ENCODE measurements around the gene YAF2. TPM values are rescaled to one million over a fixed set of nuclear protein-coding genes. Genes with fewer than 3 reads are reported as not detected.
"Not testable (repeated sequence)": the region's sequence is repeated elsewhere in the genome, so short reads cannot be mapped to it uniquely, and the experiment has no call there.

Gene YAF2
- polyA plus RNA-seq, 1 donor from 2014 or later = 20.1 TPM

DNA sequence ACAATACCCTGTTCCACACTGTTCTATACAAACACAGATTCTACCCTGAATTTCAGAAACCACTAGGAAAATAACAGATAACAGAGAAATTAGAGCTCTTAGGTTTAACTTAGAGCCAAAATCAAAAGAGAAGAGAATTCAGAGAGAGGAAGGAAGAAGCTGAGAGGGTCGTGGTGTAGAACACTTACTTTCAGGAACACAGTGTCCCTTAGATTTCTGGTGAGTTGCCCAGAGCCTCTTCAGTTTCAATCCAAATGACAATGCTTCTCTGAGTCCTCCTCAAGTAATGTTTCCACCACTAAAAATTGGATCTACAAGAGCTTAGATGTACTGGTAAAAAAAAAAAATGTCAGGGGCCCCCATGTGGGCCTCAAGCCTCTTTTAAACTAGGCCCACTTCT lies 2.6 kb downstream of the YAF2 start:
- peak overlapping the region in 1 of 4 donors; percentile 75 for H3K4me3 Mint-ChIP-seq
- H3K36me3 Mint-ChIP-seq = peaks cover 4% of the 10 kb centered on the region
- peak overlapping the region; percentile 4 to 68 (median 18) for H3K27ac Mint-ChIP-seq
- no peaks in the 10 kb centered on the region for H3K27me3 Mint-ChIP-seq
- peaks cover 29 to 42% (median 39%) of the 10 kb centered on the region in 3 donors for H3K4me1 Mint-ChIP-seq
- no peaks in the 10 kb centered on the region for H3K9me3 Mint-ChIP-seq

DNA sequence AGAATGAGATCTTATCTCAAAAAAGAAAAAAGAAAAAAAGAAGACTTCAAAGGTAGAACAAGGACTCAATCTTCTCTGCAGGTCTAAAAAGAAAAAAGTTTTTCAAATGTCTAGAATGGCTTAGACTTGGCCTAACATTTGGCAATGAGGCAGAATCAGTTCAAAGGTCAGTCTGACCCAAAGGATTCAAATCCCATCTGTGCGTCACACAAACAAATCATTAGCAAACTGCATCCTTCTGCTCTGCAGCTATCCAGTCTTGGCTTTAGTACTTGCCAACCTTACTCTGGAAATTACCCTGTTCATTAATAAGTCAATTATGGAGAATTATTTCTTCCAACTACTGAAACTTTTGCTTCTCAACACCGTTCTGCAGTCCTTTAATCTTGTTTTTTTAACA lies 3.1 kb downstream of the YAF2 start:
- Mint-ChIP-seq H3K27ac (peak overlapping the region in 2 of 3 donors; percentile 4 to 68), H3K4me1 (peaks cover 30 to 44% (median 39%) of the 10 kb centered on the region in 3 donors), H3K9me3 (no peaks in the 10 kb centered on the region), H3K36me3 (peaks cover 4% of the 10 kb centered on the region), H3K4me3 (peak overlapping the region in 1 of 4 donors; percentile 75), H3K27me3 (no peaks in the 10 kb centered on the region)

DNA sequence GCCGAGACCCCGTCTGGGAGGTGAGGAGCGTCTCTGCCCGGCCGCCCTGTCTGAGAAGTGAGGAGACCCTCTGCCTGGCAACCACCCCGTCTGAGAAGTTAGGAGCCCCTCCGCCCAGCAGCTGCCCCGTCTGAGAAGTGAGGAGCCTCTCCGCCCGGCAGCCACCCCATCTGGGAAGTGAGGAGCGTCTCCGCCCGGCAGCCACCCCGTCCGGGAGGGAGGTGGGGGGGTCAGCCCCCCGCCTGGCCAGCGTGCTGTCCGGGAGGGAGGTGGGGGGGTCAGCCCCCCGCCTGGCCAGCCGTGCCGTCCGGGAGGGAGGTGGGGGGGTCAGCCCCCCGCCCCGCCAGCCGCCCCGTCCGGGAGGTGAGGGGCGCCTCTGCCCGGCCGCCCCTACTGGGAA lies 10.5 kb downstream of the YAF2 start:
- H3K4me3 Mint-ChIP-seq, H3K36me3 Mint-ChIP-seq, H3K27me3 Mint-ChIP-seq, H3K27ac Mint-ChIP-seq, H3K9me3 Mint-ChIP-seq: not testable (repeated sequence)
- peaks cover 12 to 14% (median 14%) of the 10 kb centered on the region in 3 donors for H3K4me1 Mint-ChIP-seq

DNA sequence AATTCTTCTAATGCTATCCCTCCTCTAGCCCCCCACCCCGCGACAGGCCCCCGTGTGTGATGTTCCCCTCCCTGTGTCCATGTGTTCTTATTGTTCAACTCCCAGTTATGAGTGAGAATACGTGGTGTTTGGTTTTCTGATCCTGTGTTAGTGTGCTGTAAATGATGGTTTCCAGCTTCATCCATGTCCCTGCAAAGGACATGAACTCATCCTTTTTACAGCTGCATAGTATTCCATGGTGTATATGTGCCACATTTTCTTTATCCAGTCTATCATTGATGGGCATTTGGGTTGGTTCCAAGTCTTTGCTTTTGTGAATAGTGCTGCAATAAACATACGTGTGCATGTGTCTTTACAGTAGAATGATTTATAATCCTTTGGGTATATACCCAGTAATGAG lies 13.5 kb downstream of the YAF2 start:
- not testable (repeated sequence) for H3K27me3 Mint-ChIP-seq, H3K4me3 Mint-ChIP-seq, H3K27ac Mint-ChIP-seq, H3K36me3 Mint-ChIP-seq, H3K9me3 Mint-ChIP-seq
- peaks cover 16 to 19% (median 18%) of the 10 kb centered on the region in 3 donors for H3K4me1 Mint-ChIP-seq

DNA sequence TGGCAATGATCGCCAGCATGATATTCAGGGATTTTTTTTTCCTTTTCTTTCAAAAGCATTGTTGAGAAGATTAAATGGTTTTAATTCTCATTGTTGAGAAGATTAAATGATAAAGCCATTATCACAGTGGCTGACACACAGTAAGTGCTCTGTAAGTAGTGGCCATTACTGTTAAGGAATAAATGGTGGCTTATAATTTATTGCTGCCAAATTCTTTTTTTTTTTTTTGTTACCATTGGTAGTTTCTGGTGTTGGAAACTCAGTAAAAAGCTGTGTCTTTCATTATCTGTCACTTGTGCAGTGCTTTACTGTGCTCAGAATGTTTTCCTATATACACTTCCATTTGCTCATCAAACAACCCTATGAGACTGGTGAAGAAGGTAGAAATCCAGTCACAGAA lies 15.3 kb downstream of the YAF2 start:
- peaks cover 0 to 2% (median 0%) of the 10 kb centered on the region in 3 donors for H3K9me3 Mint-ChIP-seq
- no peaks in the 10 kb centered on the region for H3K27me3 Mint-ChIP-seq
- no peak overlapping the region for H3K27ac Mint-ChIP-seq
- H3K36me3 Mint-ChIP-seq = peaks cover 4% of the 10 kb centered on the region
- no peak overlapping the region for H3K4me3 Mint-ChIP-seq
- peaks cover 20 to 31% (median 30%) of the 10 kb centered on the region in 3 donors for H3K4me1 Mint-ChIP-seq

DNA sequence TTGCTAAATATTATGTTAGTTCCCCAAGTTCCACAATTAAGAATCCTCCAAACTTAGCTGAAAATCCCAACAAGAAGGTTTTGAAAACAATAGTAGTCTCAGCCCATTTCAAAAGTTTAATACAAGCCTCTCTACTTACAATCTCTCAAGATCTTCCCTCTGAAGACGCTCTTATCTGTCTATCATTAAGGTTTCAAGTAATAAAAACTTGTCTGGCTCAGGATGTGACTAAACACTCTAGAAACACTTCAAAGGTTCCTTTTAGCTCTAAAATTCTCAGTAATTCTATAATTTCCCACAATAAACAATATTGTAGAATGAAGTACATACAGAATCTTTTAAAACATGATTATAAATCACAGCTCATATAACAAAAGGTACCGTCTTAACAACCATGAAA lies 16.3 kb downstream of the YAF2 start:
- Mint-ChIP-seq H3K4me1 (peaks cover 20 to 35% (median 33%) of the 10 kb centered on the region in 3 donors), H3K36me3 (peaks cover 4% of the 10 kb centered on the region), H3K27me3 (no peaks in the 10 kb centered on the region), H3K4me3 (no peak overlapping the region), H3K27ac (no peak overlapping the region), H3K9me3 (peaks cover 0 to 2% (median 0%) of the 10 kb centered on the region in 3 donors)

DNA sequence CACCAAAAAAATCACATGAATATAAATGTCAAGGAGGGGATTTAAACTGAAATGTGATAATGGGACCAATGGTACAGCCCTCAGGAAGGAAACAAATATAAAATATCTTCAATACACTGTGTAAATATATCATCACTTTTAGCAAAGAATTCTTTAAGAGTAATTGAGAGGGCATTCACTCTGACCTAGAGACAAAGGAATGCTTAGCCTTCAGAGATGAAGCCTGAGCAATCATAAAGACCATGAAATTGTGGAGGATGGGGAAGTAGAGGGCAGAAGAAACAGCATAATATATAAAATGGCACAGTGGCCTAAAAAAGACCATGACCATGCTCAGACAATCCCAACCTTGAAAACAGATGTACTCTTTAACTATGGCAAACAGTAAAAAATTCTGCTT lies 20.4 kb downstream of the YAF2 start:
- Mint-ChIP-seq H3K4me1 (peaks cover 21 to 39% (median 34%) of the 10 kb centered on the region in 3 donors), H3K27ac (no peak overlapping the region), H3K4me3 (no peak overlapping the region), H3K9me3 (no peaks in the 10 kb centered on the region), H3K27me3 (no peaks in the 10 kb centered on the region), H3K36me3 (peaks cover 2% of the 10 kb centered on the region)

DNA sequence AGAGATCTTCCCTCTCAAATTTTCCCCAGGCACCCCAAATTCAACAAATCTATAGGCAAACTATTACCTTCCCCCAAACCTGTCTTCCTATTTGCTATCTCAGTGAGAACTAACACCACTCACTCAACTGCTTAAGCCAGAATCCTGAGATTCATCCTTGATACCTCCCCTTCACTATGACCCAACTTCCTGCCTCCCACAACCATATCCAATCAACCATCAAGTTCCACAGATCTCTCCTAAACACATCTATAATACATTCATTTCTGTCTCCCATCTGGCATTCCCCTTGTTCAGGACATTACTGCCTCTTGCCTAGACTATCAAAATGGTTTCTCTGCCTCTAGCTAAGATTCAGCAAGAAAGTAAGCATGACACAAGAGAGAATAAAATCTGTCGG lies 21.3 kb downstream of the YAF2 start:
- Mint-ChIP-seq H3K36me3 (peaks cover 2% of the 10 kb centered on the region), H3K4me1 (peaks cover 17 to 38% (median 33%) of the 10 kb centered on the region in 3 donors), H3K27ac (peak overlapping the region in 1 of 3 donors; percentile 33), H3K9me3 (no peaks in the 10 kb centered on the region), H3K27me3 (no peaks in the 10 kb centered on the region), H3K4me3 (no peak overlapping the region)

DNA sequence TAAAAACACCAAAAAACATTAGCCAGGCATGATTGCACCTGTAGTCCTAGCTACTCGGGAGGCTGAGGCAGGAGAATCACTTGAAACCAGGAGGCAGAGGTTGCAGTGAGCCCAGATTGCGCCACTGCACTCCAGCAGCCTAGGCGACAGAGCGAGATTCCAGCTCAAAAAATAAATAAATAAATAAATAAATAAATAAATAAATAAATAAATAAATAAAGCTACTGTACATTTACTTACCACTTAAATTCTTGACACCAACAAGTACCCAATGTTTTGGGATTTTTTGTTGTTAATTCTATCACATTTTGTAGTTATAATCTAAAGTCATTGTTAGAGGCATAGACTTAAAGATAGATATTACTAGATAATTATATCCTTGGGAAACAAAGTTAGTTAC lies 22.3 kb downstream of the YAF2 start:
- H3K9me3 Mint-ChIP-seq, H3K36me3 Mint-ChIP-seq, H3K27ac Mint-ChIP-seq, H3K4me3 Mint-ChIP-seq, H3K27me3 Mint-ChIP-seq: not testable (repeated sequence)
- H3K4me1 Mint-ChIP-seq = peaks cover 14 to 35% (median 30%) of the 10 kb centered on the region in 3 donors

DNA sequence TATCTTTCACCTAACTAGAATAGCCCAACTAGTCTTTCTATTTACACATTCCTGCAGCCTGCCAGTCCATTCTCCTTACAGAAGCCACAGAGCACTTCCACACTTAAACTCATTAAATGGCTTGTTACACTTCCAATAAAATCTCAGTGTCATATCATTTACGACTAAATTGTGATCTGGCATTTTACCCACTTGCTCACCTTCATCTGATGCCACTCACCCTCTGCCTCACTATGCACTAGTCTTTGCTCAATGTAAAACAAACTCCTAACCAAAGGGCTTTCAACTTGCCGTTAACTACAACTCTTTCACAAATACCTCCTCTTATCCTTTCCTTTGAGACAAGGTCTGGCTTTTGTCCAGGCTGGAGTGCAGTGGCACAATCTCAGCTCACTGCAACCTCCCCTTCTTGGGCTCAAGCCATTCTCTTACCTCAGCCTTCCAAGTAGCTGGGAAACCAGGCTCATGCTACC lies 24.1 kb downstream of the YAF2 start:
- Mint-ChIP-seq H3K27me3 (no peaks in the 10 kb centered on the region), H3K4me3 (no peak overlapping the region), H3K9me3 (no peaks in the 10 kb centered on the region), H3K36me3 (peaks cover 2% of the 10 kb centered on the region), H3K27ac (no peak overlapping the region), H3K4me1 (peaks cover 14 to 30% (median 16%) of the 10 kb centered on the region in 3 donors)

DNA sequence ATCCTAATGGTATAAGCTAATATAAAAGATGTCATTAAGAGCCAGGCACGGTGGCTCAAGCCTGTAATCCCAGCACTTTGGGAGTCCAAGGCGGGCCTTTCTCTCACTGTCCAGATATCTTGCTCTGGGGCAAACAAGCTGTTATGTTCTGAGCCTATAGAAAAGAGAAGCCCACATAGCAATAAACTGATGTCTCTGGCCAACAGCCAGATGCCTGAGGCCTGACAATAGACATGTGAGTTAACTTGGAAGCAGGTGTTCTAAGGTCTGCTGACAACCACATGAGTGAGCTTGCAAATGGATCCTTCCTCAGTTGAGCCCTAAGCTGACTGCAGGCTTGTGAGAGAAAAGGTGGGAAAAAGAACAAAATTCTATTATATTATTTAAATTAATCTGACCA lies 25.0 kb downstream of the YAF2 start:
- no peak overlapping the region for H3K4me3 Mint-ChIP-seq
- peaks cover 10 to 21% (median 12%) of the 10 kb centered on the region in 3 donors for H3K4me1 Mint-ChIP-seq
- H3K36me3 Mint-ChIP-seq = peaks cover 4% of the 10 kb centered on the region
- H3K9me3 Mint-ChIP-seq = no peaks in the 10 kb centered on the region
- no peak overlapping the region for H3K27ac Mint-ChIP-seq
- H3K27me3 Mint-ChIP-seq = no peaks in the 10 kb centered on the region

DNA sequence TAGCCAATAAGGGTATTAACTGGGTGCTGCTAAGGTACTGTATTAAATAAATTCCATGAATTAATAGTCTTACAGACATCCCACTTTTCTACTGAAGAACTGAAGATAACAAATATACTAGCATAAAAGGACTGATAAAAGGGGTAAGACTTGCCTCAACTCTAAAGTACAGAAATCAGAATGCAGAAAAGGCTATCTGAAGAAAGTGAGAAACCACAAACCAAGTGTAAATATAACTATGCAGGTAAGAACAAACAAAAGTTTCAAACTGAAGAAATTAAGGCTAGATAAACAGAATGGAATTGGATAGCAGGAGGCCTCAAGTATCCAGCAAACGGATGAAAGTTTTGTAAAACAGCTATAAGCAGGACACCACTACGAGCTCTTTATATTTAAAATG lies 29.5 kb downstream of the YAF2 start:
- H3K4me3 Mint-ChIP-seq = no peak overlapping the region
- peaks cover 7 to 18% (median 9%) of the 10 kb centered on the region in 3 donors for H3K4me1 Mint-ChIP-seq
- no peaks in the 10 kb centered on the region for H3K27me3 Mint-ChIP-seq
- H3K9me3 Mint-ChIP-seq = no peaks in the 10 kb centered on the region
- no peak overlapping the region for H3K27ac Mint-ChIP-seq
- peaks cover 12% of the 10 kb centered on the region for H3K36me3 Mint-ChIP-seq

DNA sequence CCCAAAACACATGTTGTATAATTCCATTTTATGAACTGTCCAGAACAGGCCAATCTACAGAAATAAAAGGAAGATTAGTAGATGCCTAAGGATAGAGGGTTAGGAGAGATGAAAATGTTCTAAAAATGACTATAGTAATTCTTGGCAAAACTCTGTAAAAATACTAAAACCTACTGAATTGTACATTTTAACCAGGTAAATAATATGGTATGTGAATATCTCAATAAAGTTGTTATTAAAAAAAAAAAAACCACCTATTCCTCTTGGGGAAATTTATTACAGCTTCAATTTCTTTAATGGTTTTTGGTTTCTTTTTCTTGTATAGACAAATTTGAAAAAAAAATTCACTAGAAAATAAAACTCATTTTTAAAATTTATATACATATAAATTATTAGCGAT lies 33.2 kb downstream of the YAF2 start:
- H3K4me1 Mint-ChIP-seq = peaks cover 7 to 10% (median 8%) of the 10 kb centered on the region in 3 donors
- no peak overlapping the region for H3K4me3 Mint-ChIP-seq
- H3K36me3 Mint-ChIP-seq = peaks cover 16% of the 10 kb centered on the region
- no peaks in the 10 kb centered on the region for H3K9me3 Mint-ChIP-seq
- H3K27me3 Mint-ChIP-seq = no peaks in the 10 kb centered on the region
- H3K27ac Mint-ChIP-seq = no peak overlapping the region

DNA sequence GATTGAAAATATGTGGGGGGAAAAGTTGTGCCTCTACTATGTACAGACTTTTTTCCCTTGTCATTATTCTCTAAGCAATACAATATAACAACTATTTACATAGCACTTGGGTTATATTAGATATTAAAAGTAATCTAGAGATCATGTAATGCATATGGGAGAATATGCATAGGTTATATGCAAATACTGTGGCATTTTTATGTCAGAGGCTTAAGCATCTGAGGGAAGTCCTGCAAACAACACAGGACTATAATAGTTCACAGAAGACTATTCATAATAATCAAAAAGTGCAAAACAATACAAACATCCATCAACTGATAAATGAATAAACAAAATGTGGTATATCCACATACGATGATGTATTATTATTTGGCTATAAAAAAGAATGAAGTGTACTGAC lies 33.7 kb downstream of the YAF2 start:
- no peak overlapping the region for H3K4me3 Mint-ChIP-seq
- H3K36me3 Mint-ChIP-seq = peaks cover 16% of the 10 kb centered on the region
- H3K27ac Mint-ChIP-seq = no peak overlapping the region
- H3K9me3 Mint-ChIP-seq = no peaks in the 10 kb centered on the region
- H3K27me3 Mint-ChIP-seq = no peaks in the 10 kb centered on the region
- peaks cover 7 to 10% (median 8%) of the 10 kb centered on the region in 3 donors for H3K4me1 Mint-ChIP-seq

DNA sequence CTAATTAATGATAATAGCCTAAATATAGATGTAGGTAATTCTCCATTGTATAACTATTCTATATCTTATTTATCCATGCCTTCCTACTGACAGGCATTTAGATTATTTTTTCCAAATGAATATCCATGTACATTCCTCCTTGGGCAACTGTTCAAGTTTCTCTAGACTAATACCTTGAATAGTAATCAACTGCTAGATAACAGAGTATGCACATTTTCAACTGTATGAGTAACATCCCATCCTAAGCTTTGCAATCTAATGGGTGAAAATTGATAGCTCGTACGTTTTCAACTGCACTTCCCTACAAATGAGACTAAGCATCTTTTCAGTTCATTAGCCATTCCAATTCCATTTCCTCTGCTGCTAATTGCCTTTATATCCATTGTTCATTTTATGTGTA lies 37.0 kb downstream of the YAF2 start:
- Mint-ChIP-seq H3K27ac (no peak overlapping the region), H3K27me3 (no peaks in the 10 kb centered on the region), H3K4me3 (no peak overlapping the region), H3K36me3 (peaks cover 8% of the 10 kb centered on the region), H3K9me3 (no peaks in the 10 kb centered on the region), H3K4me1 (peaks cover 4 to 5% (median 4%) of the 10 kb centered on the region in 3 donors)

DNA sequence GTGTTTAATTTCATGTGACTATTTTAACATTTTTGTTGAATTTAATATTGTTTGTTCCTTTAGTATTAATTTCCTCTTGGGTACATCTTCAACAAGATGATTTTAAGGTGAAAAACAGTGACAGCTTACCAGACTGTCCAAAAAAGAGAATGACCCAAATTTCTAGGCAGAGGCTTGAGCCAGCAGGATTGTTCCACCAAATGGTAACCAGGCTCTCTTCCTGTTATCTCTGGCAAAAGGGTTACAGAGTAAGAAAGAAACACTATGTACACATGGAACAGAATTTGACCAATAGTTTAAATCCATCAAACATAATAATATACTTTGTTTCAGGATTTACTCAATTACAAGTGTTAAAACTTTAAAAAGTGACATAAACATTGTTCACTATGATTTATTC lies 39.0 kb downstream of the YAF2 start:
- Mint-ChIP-seq H3K36me3 (peaks cover 6% of the 10 kb centered on the region), H3K27me3 (no peaks in the 10 kb centered on the region), H3K27ac (no peak overlapping the region), H3K9me3 (no peaks in the 10 kb centered on the region), H3K4me1 (peaks cover 0 to 12% (median 3%) of the 10 kb centered on the region in 3 donors), H3K4me3 (no peak overlapping the region)
